Activated CD4-positive, alpha-beta T cell treated with anti-CD3 and anti-CD28 coated beads for 24 hours (primary cell): ENCODE results near the gene STIMATE.
A peak's percentile ranks its signal among the peaks of the same experiment; 100 is the strongest.

ENCODE experiments used
- DNase-seq, 2 donors: peaks; one replicate each; pipeline ENCODE4 v3.0.0-alpha.2; 2020; ENCODE audit warnings: low read depth in 2 of 2

Gene STIMATE

DNA sequence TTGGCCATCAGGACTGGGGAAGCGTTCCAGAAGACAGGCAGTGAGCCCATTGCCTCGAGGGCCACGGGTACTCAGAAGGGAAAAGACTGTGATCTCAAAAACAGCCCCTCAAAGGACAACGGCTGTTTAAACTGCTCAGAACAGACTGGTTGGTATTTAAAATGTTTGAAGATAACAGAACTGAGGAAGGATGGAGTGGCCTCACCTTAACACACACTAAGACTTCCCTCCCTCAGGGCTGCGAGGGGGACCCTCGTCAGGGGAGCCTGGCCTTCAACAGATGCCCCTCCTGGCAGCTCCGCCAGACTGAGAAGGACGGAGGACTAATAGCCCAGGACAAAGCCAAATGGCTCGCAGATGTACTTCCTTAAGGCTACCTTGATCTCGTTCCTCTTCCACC is 2.6 kb downstream of the STIMATE start:
- DNase-seq = no peak

DNA sequence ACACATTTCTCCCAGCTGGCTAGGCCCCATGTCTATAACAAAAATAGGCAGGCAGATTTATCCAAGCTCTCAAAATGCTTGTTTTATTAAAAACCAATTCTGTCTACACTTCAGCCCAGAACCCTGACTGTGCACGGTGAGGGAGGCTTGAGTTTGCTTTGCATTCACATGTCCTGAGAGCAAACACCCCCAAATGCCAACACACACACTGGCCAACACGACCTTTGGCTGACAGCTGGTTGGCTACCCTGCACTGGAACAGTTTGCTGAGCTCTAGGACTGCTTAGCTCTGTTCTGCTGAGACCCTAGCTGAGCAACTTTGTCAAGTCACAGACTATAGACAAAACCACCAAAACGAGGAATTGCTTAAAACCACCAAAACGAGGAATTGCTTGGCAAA is 3.6 kb downstream of the STIMATE start:
- DNase-seq = no peak

DNA sequence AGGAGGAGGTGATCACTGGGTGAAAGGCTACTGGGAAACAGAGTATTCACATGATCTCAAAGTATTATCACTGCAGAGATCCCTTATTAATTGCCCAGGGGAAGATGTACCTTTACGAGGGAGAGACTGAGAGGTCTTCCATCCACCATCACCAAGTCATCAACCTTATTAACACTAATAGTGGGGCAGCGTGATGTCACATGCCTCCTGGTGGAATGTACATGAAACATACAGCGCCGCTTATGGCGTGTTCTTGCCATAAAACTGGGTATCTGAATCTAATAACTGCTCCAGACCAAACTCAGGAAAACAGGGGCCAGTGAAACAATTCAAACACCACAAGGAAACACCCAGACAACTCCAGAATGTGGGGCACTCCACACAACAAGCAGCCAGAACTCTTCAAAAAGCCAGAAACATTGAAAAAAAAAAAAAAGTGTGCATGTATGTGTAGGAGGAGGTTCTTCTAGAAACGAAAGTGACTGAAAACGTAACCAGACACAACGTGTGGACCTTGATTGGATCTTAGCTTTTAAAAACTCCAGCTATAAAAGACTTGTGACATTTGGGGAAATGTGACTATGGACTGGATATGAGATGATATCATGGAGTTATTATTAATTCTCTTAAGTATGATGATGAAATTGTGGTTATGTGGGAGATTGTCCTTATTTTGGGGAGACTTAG is 4.6 kb downstream of the STIMATE start:
- no peak for DNase-seq

DNA sequence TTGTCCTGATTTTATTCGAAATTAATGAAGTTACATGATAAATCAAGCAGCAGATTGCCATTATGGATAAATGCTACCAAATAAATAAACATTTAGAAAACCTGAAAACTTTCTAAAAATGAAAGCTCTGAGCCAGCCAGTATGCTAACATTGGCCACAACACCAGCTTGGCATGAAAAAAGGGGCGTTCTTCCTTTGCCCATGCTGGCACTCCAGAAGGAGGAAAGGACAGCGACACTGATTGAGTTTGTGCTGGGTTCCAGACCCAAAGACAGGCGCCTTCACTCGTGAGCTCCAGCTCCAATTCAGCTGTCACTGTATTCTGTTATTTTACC is 5.1 kb downstream of the STIMATE start:
- DNase-seq = no peak

DNA sequence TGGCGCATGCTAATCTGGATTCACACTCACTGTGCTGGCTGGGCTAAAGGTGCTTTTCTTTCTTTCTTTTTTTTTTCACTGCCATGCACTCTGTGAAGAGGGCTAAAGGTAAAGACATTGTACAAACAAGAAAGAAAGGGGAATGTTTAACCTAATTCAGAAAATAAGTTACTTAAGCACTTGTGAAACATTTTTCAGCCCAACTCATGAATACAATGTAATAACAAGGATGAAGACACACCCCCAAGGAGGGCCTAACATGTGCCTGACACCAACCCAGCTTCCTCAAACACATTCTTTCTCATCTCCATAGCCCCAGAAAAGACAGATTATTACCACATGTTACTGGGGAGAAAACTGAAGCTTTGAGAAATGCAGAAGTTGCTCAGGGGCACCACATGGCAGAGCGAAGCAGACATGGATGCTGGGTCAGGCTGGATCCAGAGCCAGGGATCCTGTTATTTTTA is 5.7 kb downstream of the STIMATE start:
- no peak for DNase-seq

DNA sequence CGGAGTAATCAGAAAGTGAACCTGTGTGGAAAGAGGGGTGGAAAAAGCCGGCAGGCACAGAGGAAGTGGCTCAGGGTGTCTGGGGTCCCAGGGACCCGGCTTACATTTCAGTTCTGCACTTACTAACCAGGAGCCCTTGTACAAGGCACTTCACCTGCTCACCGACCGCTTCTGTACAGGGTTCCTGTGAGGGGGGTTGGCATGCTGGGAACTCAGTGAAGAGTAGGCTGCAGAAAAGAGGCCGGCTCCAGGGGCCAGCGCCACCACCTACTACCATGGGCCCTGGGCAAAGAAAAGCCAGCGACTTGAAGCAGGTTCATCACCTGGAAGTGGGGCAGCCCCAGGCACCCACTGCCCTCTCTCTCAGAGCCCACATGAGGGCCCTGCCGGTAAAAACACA is 6.2 kb downstream of the STIMATE start:
- peak in 1 of 2 donors; percentile 34 for DNase-seq

DNA sequence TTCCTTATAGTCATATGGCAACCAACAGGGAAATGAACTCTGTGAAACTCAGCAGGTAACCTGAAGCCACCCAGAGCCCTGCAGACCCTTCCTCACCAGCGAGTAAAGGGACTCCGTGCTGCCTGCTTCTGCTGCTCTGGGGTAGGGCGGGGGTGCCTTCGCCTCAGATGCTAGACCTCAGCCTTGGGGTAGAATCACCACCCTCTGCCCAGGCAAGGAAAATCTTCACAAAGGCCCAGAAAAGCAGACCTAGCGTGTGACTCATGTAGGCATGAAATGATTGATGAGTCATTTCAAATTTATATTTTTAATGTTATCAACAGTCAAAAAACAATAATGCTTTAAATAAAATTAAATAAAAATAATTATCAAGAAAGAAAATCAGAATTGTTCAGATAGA is 6.6 kb downstream of the STIMATE start:
- peak in 1 of 2 donors; percentile 13 for DNase-seq

DNA sequence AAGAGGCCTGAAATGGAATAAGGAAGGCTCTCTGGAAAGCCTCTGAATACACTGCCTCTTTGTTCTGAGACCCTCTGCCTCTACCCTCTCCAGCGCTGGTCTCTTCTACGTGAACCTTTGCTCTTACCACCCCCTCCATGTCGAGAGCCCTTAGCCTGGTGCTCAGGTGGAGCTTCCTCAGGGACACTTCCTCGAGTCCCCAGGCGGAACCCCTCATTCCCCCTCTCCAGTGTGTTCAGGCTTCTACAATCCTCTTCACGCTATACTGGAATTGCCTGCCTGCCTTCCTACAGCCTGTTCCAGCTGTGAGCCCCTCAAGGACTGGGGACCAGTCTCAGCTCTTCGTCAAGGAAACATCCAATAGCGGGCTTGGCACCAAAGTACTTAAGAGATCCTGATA is 7.4 kb downstream of the STIMATE start:
- DNase-seq = no peak

DNA sequence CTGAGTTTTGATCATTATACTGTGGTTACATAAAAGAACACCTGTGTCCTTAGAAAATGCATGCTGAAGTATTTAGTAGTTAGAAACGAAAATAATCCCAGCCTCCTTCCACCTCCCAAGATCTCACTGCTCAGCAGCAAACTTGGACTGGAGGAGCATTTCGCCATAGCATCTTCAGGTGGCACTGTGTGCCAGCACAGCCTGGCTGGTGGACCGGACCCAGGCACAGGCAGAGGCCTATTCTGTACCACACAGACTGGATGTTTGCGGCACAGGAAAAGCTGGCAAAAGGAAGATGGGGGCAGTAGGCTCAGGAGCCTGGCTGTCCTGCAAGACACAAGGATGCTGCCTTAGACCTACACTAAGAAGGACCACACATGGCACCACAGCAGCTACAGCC is 10.2 kb downstream of the STIMATE start:
- no peak for DNase-seq

DNA sequence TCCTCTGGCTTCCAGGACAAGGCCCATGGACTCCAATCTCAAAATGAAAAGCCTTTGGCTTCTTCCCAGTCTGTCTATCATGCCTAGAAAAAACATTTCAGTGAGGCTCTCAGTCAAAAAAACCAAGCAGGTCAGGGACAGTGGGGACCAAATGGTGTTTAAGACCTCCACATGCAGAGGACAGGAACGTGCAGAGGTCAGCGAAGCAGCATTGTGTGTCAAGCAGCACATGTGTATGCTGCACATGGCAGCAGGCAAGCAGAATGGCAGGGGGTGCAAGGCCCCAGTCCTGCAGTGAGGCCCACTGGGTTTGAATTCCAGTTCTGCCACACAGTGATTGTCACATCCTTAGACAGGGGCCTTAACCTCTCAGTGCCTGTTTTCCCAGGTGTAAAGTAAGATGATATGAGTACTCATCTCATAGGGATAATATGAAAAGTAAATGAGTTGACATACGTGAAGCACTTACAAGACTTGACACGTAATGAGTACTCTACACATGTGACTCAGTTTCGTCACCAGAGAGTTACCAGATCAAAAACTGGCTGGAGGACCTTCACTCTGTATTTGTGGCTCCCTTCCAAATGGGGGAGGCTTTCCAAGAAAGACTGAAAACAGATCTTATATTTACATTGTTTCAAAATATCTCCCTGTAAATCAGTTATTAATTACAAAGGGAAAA is 11.2 kb downstream of the STIMATE start:
- DNase-seq = no peak

DNA sequence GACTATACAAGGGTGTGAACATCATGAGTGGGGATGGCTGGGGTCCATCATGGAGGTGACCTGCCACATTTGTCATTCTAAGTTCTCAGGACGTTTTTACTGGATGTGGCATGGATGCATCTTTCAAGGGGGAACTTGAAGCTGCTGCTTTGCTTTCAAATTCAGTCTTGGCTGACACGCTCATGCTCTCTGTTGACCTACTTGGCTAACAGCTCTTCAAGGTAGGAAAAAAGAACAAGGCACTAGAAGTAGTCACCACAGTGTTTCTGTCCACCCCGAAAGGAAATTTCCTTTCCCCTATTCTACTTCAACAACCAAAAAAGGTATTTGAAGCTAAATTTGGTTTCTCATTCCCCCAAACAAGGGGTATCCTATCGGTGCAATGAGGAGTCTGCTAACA is 15.0 kb downstream of the STIMATE start:
- DNase-seq = no peak

DNA sequence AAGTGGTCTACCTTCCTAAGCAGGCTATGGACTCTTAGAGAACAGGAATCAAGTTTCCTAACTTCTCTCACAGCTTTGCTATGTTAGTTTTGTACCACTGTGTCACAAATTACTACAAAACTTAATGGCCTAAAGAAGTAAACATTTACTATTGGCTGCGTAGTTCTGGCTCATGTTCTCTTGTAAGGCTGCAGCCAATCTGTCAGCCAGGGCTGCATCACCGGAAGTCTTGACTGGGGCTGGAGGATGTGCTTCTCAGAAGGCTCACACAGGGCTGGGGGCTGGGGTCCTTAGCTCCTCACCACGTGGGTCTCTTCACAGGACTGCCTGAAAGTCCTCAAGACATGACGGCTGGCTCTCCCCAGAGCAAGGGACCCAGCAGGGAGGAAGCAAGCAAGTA is 15.5 kb downstream of the STIMATE start:
- DNase-seq = no peak

DNA sequence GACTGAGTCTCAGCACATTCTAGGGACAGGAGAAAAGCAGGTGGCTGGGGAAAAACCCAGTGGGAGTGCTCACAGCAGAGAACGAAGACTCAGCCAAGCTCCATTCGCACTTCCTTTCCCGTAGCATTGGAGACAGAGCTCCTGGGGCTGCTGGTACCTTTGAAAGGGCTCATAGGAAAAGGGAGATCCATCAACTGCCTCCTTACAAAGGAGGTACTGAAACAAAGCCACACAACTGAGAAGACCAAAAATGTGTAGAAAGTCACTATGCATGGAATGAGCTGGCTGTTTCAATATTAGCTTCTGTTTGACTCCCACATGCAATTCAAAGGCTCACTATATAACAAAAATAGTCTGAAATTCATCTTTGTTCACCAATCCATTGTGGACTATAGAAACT is 16.9 kb downstream of the STIMATE start:
- no peak for DNase-seq

DNA sequence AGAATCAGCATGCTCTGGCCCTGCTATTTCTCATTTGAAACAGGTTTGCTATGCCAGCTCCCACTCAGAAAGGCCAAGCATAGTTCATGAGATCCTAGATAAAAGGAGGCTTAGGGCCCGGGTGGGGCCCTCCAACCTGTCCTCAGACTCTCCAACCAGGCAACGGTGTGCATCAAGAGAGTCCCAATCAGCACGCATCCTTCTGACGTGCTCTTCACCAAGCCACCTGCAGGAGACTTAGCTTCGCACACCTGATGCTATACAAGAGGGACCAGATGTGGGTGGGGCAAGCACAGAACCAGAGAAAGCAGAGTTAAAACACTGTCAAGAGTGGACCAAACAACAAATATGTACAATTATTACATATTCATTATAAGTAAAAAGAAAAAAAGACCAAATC is 17.3 kb downstream of the STIMATE start:
- DNase-seq = no peak

DNA sequence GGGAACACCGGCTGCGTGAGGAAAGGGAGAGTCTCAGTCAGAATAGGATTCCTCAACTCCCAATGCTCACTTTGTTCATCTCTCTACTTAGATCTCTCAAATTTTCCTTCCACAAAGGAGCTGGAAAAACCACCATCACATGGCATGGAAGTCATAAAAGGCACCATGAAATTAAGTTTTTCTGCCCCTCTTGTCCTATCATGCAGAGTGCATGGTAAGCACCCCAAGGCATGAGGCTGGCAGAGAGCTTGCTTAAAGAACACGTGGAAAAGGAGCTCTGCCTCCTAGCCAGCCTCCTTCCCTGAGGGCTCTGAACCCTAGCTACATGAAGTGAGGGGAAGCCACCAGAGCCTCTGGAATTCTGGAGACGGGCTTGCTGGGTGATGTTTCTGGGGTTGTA is 17.8 kb downstream of the STIMATE start:
- DNase-seq = no peak

DNA sequence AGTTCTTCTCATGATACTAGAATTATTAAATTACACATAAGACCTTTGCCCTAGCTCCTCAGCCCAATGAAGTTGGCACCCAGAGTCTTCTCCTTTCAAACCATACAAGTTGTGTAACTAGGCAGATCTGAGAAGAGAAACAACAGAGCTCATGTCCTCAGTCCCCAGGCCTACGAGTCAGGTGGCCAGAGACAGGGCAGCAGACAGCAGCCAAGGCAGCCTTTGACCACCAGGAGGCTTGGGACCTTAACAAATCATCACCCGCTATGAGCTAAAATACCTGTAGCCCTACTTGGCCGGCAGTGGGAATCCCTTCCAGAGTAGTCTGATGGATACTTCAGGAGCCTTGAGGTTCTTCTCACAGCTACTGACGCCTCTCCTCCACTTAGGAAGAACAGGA is 18.3 kb downstream of the STIMATE start:
- DNase-seq = no peak

DNA sequence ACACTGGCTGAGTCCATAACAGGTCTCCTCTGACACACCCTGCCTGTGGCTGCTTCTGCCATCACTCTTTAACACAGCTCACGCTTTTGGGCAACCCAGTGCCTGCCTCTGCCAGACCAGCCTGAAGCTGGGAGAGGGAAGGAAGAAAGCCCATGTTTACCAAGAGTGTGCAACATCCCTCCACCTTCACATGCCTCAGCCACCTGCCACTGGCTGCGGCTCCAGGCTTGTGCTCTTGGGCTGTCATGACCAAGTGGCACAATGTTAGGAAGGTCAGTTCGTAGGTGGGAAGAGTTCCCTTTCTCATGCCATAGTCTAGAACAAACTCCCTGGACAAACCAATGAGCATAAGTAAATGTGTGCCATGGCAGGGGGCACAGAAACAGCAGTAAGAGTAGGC is 20.3 kb downstream of the STIMATE start:
- no peak for DNase-seq

DNA sequence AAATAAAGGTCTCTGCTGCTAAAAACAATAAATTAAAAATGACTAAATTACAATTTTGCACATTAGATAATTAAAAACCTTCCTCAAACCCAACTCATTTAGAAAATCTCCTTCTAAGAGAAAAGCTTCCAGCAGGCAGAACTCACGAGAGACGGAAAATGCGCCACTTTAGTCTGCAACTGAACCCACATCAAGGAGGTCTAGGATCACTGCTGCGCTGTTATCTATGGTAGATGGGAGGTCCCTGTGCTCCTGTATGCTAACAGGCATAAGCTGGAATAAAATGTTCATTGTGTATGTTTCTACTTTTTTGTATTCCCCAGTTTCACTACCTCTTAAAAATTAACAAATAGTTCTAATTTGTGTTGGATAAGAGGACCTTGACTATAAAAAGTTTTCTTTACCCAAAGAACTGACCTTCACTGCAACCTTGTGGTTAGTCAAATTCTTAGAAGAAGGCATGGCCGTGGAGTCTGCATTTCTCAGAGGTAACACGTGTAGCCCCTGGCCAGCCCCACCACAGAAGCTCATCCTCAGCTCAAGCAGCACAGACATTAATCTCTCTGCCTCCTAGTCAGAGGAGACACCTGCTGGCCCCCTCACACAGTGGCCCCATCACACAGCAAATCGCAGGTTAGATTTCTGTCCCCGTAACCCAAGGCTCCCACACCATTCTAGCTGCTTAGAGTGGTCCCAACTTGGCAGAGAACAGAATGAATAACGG is 22.3 kb downstream of the STIMATE start:
- no peak for DNase-seq

DNA sequence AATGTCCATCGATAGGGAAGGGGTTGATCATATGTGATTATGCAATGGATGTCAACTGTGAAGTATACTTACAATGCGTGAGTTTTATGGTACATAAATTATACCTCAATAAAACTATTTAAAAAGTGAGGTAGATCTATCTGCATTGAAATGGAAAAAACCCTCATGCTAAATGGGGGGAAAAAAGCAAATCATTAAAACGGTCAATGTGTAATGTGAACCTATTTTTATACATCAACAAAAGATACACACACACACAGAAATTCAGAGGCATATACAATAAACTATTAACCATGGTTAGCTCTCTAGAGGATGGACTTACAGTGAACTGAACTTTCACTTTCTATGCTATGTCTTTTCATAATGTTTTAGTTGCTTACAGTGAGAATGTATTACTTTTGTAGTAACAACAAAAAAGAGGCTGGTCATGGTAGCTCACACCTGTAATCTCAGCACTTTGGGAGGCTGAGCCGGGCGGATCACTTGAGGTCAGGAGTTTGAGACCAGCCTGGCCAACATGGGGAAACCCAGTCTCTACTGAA is 23.1 kb downstream of the STIMATE start:
- no peak for DNase-seq

DNA sequence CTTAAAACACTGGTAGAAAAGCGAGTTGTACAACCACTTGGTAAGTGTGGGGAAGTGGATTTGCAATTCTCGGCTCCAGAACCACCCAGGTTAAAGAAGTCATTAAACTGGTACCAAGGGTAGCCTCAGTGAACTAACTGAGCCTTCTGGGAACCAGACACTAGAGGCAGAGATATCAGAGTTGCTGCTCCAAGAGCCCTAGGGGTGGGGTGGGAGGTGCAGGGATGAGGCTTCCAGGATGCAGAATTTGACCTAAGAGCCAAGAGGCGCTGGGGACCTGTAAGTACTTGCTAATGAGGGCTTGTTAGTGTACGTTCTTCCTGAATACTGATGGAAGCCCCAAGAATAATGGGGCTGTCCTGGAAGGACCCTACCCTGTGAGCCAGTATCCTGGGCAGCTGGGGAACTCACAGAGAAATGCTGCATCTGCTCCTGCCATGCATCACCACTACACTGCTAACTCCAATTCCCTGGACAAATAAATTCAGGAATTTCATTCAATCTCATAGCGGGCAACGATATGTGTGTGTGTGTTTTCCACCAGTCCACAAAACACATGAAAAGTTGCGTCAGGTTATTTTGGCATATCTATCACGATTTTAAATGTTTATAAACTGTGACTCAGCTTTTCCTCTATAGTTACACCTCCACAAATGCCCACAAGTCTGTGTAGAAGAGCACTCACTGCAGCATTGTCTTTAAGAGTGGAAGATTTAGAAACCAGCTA is 23.8 kb downstream of the STIMATE start:
- DNase-seq = no peak

DNA sequence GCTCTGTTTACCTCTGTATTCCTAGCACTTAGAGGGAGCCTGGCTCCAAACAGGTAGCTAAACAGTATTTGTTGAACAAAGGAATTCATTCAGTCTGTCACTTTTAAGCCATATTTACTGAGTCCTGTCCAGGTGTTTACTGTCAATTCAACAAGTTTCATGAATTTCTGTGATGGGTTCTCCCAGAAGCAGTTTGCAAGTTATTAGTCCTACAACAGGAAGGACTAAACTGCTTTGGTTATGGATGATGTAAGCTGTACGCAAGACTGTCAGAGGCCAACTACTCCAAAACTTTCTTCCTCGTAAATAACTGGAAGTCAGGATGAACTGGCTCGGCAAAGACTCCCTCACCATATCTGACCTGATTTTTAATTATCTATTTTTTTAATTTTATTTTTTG is 25.1 kb downstream of the STIMATE start:
- DNase-seq = no peak

DNA sequence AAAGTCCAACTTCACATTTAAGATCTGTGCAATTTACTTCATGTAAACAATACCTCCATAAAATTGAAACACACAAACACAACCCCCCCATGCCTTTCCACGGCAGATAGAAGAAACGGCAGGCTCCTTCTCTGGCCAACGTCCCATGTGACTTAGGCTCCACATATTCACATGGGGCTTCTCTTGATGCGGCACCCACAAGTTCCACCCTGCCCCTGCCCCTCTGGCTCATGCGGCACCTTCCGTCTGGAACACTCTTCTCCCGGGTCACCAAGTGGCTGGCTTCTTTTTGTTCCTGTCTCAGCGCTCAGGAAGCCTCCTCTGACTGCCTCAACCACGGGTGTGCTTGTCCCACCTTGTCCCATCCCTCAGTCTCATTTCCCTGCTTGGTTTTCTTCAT is 25.6 kb downstream of the STIMATE start:
- DNase-seq = no peak
